Endothelial cell (in vitro differentiated cells): Measurements from ENCODE around the gene CEP41. TPM values are rescaled to one million over a fixed set of nuclear protein-coding genes. Genes with fewer than 3 reads are reported as not detected.

Source experiments
- DNase-seq: peaks from one replicate; pipeline ENCODE4 v3.0.0; 2021; ENCODE audit warnings: low spot score
- H3K27ac Mint-ChIP-seq: one replicate; pipeline ENCODE4 v1.8.0; 2021; ENCODE audit warnings: mixed read lengths, inconsistent platforms; ENCODE audit not compliant: unreplicated experiment
- H3K27me3 Mint-ChIP-seq: one replicate; pipeline ENCODE4 v1.8.0; 2021; ENCODE audit warnings: mild to moderate bottlenecking, moderate library complexity, mixed read lengths, inconsistent platforms; ENCODE audit not compliant: unreplicated experiment
- H3K36me3 Mint-ChIP-seq: one replicate; pipeline ENCODE4 v1.8.0; 2021; ENCODE audit warnings: mild to moderate bottlenecking, low read depth, mixed read lengths, inconsistent platforms; ENCODE audit not compliant: unreplicated experiment
- H3K4me1 Mint-ChIP-seq: one replicate; pipeline ENCODE4 v1.8.0; 2021; ENCODE audit warnings: mild to moderate bottlenecking, mixed read lengths, inconsistent platforms; ENCODE audit not compliant: unreplicated experiment
- H3K4me3 Mint-ChIP-seq: one replicate; pipeline ENCODE4 v1.8.0; 2021; ENCODE audit warnings: mild to moderate bottlenecking, mixed read lengths, inconsistent platforms; ENCODE audit not compliant: unreplicated experiment
- H3K9me3 Mint-ChIP-seq: one replicate; pipeline ENCODE4 v1.8.0; 2021; ENCODE audit warnings: mixed read lengths, inconsistent platforms; ENCODE audit not compliant: unreplicated experiment
- total RNA-seq: library from RNA; stranded (reverse); fragmentation: NEBNext Ultra II Directional; extraction: Animal tissue kit (Norgen Biotek cat#: 25700); gene quantifications from one replicate; pipeline ENCODE4 v1.2.1, GENCODE V29; 2021; ENCODE audit not compliant: unreplicated experiment
- TF ChIP-seq, protein P1 (sequence below): fragments of 200-600 bp; sonication (generic); IDR thresholded peaks from one replicate; pipeline ENCODE4 v1.5.0; 2021; ENCODE audit warnings: antibody characterized with exemption; ENCODE audit not compliant: unreplicated experiment

Gene CEP41
- total RNA-seq, 1 donor from 2014 or later, result 14.3 TPM

DNA sequence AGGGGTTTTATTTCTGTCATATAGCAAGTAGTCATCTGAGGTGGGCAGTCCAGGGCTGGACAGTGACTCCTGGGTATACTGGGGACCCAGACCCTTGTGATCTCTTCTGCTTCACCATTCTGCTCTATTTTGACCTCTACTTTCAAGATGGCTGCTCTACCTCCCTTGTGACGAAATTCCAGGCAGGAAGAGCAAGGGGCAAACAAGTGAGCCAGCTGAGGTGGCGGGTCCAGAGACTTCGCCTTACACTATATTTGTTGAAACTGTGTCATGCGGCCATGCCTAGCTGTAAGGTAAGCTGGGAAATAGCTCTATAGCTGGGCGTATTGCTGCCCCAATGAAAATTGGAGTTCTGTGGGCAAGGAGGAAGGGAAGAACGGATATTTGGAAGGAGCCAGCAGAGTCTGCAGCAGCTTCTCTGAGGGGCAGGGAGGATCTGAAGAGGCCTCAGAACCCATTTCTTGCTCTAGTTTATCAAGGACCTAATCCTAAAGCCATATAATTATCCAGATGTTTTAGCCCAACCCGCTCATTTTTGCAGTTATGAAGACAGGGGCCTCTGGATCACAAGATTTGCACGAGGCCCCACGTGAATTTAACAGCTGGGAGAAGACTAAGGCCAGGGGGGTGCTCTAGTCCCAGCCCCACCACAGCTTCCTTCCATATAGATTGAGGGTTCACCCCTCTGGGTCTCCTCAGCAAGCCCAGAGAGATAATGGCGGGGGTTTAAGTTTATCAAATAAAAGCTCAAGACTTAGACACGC, 68.2 kb downstream of the CEP41 start:
- H3K27ac Mint-ChIP-seq, result no peak overlapping the region
- peaks cover 3% of the 10 kb centered on the region for H3K27me3 Mint-ChIP-seq
- H3K9me3 Mint-ChIP-seq, result no peaks in the 10 kb centered on the region
- TF ChIP-seq, protein P1, sequence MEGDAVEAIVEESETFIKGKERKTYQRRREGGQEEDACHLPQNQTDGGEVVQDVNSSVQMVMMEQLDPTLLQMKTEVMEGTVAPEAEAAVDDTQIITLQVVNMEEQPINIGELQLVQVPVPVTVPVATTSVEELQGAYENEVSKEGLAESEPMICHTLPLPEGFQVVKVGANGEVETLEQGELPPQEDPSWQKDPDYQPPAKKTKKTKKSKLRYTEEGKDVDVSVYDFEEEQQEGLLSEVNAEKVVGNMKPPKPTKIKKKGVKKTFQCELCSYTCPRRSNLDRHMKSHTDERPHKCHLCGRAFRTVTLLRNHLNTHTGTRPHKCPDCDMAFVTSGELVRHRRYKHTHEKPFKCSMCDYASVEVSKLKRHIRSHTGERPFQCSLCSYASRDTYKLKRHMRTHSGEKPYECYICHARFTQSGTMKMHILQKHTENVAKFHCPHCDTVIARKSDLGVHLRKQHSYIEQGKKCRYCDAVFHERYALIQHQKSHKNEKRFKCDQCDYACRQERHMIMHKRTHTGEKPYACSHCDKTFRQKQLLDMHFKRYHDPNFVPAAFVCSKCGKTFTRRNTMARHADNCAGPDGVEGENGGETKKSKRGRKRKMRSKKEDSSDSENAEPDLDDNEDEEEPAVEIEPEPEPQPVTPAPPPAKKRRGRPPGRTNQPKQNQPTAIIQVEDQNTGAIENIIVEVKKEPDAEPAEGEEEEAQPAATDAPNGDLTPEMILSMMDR, result no peak
- no peak overlapping the region for H3K4me3 Mint-ChIP-seq
- peaks cover 7% of the 10 kb centered on the region for H3K36me3 Mint-ChIP-seq
- H3K4me1 Mint-ChIP-seq, result peaks cover 16% of the 10 kb centered on the region
- DNase-seq, result no peak

DNA sequence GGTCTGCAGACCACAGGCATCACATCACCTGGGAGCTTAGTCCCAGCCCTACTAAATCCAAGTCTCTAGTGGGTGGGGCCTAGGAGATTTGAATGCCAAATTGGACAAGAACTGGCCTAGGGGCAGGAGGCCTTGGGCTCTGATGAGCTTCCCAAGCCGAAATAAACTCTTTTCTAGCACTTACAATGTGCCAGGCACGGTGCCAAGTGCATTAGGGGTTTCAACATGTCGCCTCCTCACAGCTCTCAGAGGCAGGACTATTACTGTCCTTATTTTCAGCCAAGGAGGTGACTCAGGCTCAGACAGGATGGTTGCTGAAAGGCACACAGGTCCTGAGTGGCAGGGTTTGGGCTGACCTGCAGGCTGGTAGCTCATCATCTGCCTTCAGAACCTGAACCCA, 69.8 kb downstream of the CEP41 start:
- no peaks in the 10 kb centered on the region for H3K9me3 Mint-ChIP-seq
- H3K4me3 Mint-ChIP-seq, result no peak overlapping the region
- no peak for DNase-seq
- TF ChIP-seq, protein P1, result no peak
- peaks cover 3% of the 10 kb centered on the region for H3K27me3 Mint-ChIP-seq
- H3K27ac Mint-ChIP-seq, result no peak overlapping the region
- H3K4me1 Mint-ChIP-seq, result peaks cover 16% of the 10 kb centered on the region
- peaks cover under 1% of the 10 kb centered on the region for H3K36me3 Mint-ChIP-seq

DNA sequence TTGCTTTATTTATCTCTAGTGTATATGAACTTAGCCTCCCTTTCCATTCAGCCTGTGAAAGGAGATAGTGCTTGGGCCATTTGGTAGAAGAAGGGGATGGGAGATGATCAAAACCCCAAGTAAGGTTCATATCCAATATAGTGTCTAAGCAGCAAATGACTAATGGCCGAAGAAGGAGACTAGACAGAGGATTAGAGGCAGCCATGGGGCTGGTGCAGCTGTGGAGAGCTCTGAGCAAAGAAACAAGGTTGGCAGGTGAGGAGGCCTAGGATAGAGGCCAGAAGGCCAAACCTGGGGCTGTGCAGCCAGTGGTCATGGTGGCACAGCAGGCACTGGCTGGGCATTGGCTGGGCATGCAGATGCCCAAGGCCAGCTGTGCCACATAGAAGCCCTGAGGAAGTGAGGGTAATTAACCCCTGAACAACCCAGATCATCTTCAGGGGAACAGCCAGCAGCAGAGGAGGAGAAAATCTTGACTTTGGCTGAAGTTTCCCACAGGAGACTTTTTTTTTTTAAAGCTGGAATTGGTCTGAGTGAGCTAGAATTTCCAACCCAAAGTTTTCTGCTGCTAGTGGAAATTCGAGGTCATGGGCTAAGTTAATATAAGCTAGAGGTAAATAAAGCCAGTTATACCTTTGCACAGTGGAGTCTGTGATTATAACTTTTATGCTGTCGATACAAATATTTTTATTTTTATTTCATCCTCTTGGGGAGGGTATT, 70.8 kb downstream of the CEP41 start:
- TF ChIP-seq, protein P1, result no peak
- Mint-ChIP-seq H3K9me3 (no peaks in the 10 kb centered on the region), H3K36me3 (no peaks in the 10 kb centered on the region), H3K27me3 (peaks cover 3% of the 10 kb centered on the region), H3K4me3 (no peak overlapping the region), H3K4me1 (peaks cover 16% of the 10 kb centered on the region), H3K27ac (no peak overlapping the region)
- no peak for DNase-seq

DNA sequence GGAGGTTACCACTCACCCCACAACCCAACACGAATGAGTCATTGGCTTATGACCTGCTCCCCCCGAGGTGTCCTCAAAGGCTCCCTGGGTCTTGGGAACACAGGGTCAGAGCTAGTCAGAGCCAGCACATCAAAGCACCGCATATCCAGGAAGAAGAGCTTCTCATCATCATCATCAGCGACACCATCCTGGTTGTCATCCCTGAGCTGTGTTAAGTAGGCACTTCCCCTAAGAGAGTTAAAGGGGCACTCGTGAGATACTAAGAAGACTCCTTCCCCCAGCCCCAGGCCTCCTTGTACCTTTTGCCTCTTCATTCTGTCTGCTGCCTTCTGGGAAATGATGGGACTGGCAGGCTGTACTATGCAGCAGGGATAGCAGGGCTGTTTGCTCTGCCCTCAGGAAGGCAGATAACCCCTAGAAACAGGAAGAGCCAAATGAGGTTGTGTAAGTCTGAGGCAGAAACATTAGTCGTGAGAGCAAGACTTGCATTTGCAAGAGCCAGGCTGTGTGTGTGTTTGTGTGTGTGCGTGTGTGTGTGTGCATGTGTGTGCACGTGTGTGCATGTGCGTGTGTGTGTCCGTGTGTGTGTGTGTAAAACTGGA, 71.6 kb downstream of the CEP41 start:
- Mint-ChIP-seq H3K9me3 (no peaks in the 10 kb centered on the region), H3K27me3 (peaks cover 3% of the 10 kb centered on the region), H3K4me3 (no peak overlapping the region), H3K4me1 (peaks cover 16% of the 10 kb centered on the region), H3K27ac (no peak overlapping the region), H3K36me3 (no peaks in the 10 kb centered on the region)
- TF ChIP-seq, protein P1, result no peak
- no peak for DNase-seq
